Endometrial microvascular endothelial cells (primary cell): Measurements from ENCODE around the gene TNFAIP6. TPM values are rescaled to one million over a fixed set of nuclear protein-coding genes. Genes with fewer than 3 reads are reported as not detected.

Source experiments
- in situ Hi-C: cut with HindIII; loops from 2 replicates; pipeline ENCODE4 v1.10.0; 2017; ENCODE audit warnings: low sequenced_read_pairs, low pct_unique_long_range_greater_than_20kb; ENCODE audit errors: inconsistent ontology term
- total RNA-seq: library from RNA; depleted of rRNA; stranded (reverse); fragments of >200 nt; gene quantifications from one replicate; pipeline ENCODE4 v1.2.3, GENCODE V29; 2015; ENCODE audit errors: inconsistent ontology term

The TNFAIP6 gene
- total RNA-seq, 1 donor from 2014 or later, result not detected

GRCh38 chr2:151408788-151409600, 51.6 kb downstream of the TNFAIP6 start:
- in situ Hi-C loops, result loop anchor here (25.0 kb wide), 1 partner anchor 122 kb away; the partner anchor contains the start of gene NMI

- in situ Hi-C loops, result loop anchor here (25.0 kb wide), 1 partner anchor 123 kb away; the partner anchor contains the start of gene NMI
These were observed 52.5 kb downstream of the TNFAIP6 start, which contains the start of gene RIF1 for GRCh38 chr2:151409601-151410484. Gene RIF1 (plus strand): TSS chr2:151409902. CDS start chr2:151410424, 522 bp downstream.

DNA sequence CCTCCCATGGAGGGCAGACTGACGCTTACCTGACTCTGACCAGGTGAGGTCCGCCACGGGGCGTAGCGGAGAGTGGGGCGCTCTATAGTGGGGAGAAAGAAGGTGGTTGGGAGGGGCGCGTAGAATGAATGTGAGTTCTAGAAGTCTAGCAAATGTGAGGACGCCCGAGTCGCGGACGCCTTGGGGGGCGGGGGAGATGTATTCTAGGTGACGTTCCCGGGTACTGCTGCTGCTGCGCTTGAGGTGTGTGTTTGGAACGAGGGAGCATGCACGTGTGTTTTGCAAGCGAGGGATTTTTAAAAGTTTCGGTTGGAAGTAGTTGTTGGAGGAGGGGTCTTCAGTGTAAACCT, 53.1 kb downstream of the TNFAIP6 start:
- in situ Hi-C loops, result loop anchor here (25.0 kb wide), 1 partner anchor 123 kb away; the partner anchor contains the start of gene NMI

- in situ Hi-C loops, result loop anchor here (25.0 kb wide), 1 partner anchor 130 kb away; the partner anchor contains the start of gene NMI
These were observed 60.3 kb downstream of the TNFAIP6 start for GRCh38 chr2:151417650-151418049.

- in situ Hi-C loops, result loop anchor here (25.0 kb wide), 1 partner anchor 134 kb away; the partner anchor contains the start of gene NMI
These were observed 64.3 kb downstream of the TNFAIP6 start for GRCh38 chr2:151421681-151422080.

DNA sequence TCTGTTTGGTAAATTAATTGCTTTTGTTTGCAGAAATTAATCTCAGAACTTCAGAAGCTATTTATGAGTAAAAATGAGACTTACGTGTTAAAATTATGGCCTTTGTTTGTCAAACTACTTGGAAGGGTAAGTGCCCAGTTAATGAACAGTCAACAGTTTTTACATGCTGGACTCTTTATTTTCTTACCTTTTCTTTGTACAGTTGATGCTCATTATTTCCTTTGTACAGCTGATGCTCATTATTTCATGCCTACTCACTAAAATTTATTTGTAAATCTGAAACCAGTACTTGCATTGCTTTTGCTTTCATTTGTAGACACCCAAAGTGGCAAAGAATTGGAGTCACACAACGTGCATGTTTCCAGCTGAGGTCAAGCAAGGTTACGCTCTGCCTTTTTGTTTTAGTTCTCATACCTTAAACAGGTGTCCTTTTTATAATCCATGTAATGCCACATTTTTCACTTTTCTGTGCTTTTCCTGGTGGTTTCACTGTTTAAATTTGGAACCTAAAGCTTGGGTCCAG, 65.6 kb downstream of the TNFAIP6 start:
- in situ Hi-C loops, result loop anchor here (25.0 kb wide), 1 partner anchor 136 kb away; the partner anchor contains the start of gene NMI

GRCh38 chr2:151423760-151424159, 66.4 kb downstream of the TNFAIP6 start:
- in situ Hi-C loops, result loop anchor here (25.0 kb wide), 1 partner anchor 136 kb away; the partner anchor contains the start of gene NMI

Other genes with a start within 250 kb of the TNFAIP6 start
- 4.2 TPM for gene RBM43, start 95.7 kb upstream of the TNFAIP6 start, total RNA-seq
- gene NMI, start 67.9 kb upstream of the TNFAIP6 start, total RNA-seq, result 40.8 TPM
- 26.6 TPM for gene RIF1, start 52.3 kb downstream of the TNFAIP6 start, total RNA-seq